Caco-2 (cell line): ENCODE measurements around the gene GOLGA6L9. TPM values are rescaled to one million over a fixed set of nuclear protein-coding genes. Genes with fewer than 3 reads are reported as not detected.
"Not testable (repeated sequence)": the region's sequence is repeated elsewhere in the genome, so short reads cannot be mapped to it uniquely, and the experiment has no call there.

ENCODE experiments used
- Bru-seq: library from RNA; stranded (reverse); fragments of 400-500 nt; gene quantifications from one replicate; lab custom pipeline; 2021; lab: Mats Ljungman, UMichigan
- BruChase-seq, 2 experiments: library from RNA; stranded (reverse); fragments of 400-500 nt; gene quantifications; one replicate each; lab custom pipeline; 2021; lab: Mats Ljungman, UMichigan
- BruUV-seq: library from RNA; stranded (reverse); fragments of 400-500 nt; replicated peaks from 2 replicates; lab custom pipeline; 2021; lab: Mats Ljungman, UMichigan
- CTCF ChIA-PET: fragments of 300-600 bp; sonication (Branson Sonifier 250); formaldehyde crosslinking; loops from one replicate; lab custom pipeline; 2022; ENCODE audit warnings: antibody characterized with exemption; lab: Charles Lee
- POLR2A ChIA-PET: fragments of 300-600 bp; sonication (Branson Sonifier 250); formaldehyde crosslinking; loops from one replicate; lab custom pipeline; 2022; ENCODE audit warnings: antibody characterized with exemption; lab: Charles Lee
- DNase-seq, 2 experiments: peaks; one replicate each; pipeline versions ENCODE4 v3.0.0 to v3.0.0-alpha.2; 2020 to 2022
- H3K27me3 ChIP-seq: replicated peaks from 2 replicates; pipeline ENCODE4 v1.6.0; 2011; ENCODE audit warnings: low read length; ENCODE audit not compliant: control insufficient read depth, insufficient read depth
- H3K36me3 ChIP-seq: 2 replicates; pipeline ENCODE4 v1.5.1; 2011; ENCODE audit warnings: low read length; ENCODE audit not compliant: control insufficient read depth, insufficient read depth
- H3K4me1 ChIP-seq: fragments of 250-450 bp; sonication (Bioruptor Pico); 2 replicates; pipeline ENCODE4 v1.5.1; 2020; ENCODE audit warnings: mild to moderate bottlenecking
- H3K4me3 ChIP-seq: 2 replicates; pipeline ENCODE4 v1.5.1; 2011; ENCODE audit warnings: low read depth, mild to moderate bottlenecking, control low read depth, low read length
- H3K9me3 ChIP-seq: fragments of 250-450 bp; sonication (Bioruptor Pico); 2 replicates; pipeline ENCODE4 v1.5.1; 2020; ENCODE audit warnings: mild to moderate bottlenecking, moderate library complexity
- H3K27ac Mint-ChIP-seq: one replicate; pipeline ENCODE4 v1.8.0; 2022; ENCODE audit warnings: mixed read lengths; ENCODE audit not compliant: unreplicated experiment
- H3K27me3 Mint-ChIP-seq: one replicate; pipeline ENCODE4 v1.8.0; 2022; ENCODE audit warnings: mixed read lengths; ENCODE audit not compliant: insufficient read depth, unreplicated experiment
- H3K36me3 Mint-ChIP-seq: one replicate; pipeline ENCODE4 v1.8.0; 2022; ENCODE audit warnings: mild to moderate bottlenecking, mixed read lengths; ENCODE audit not compliant: insufficient read depth, unreplicated experiment
- H3K4me1 Mint-ChIP-seq: one replicate; pipeline ENCODE4 v1.8.0; 2022; ENCODE audit warnings: low read depth, mixed read lengths; ENCODE audit not compliant: unreplicated experiment
- H3K4me3 Mint-ChIP-seq: one replicate; pipeline ENCODE4 v1.8.0; 2022; ENCODE audit warnings: mild to moderate bottlenecking, moderate library complexity, mixed read lengths; ENCODE audit not compliant: unreplicated experiment
- H3K9me3 Mint-ChIP-seq: one replicate; pipeline ENCODE4 v1.8.0; 2022; ENCODE audit warnings: mixed read lengths; ENCODE audit not compliant: unreplicated experiment
- intact Hi-C: fragments of 100-400 bp; cut with micrococcal nuclease; formaldehyde crosslinking; loops from one replicate; pipeline ENCODE4 v1.10.0; 2022; ENCODE audit not compliant: unreplicated experiment
- long read RNA-seq: library from polyadenylated mRNA; stranded (forward); transcript quantifications from one replicate; pipeline ENCODE4 v2.0.0, GENCODE V29; 2022
- total RNA-seq: library from RNA; stranded (reverse); gene quantifications from 2 replicates; pipeline ENCODE4 v1.2.3, GENCODE V29; 2022

The GOLGA6L9 gene, protein sequence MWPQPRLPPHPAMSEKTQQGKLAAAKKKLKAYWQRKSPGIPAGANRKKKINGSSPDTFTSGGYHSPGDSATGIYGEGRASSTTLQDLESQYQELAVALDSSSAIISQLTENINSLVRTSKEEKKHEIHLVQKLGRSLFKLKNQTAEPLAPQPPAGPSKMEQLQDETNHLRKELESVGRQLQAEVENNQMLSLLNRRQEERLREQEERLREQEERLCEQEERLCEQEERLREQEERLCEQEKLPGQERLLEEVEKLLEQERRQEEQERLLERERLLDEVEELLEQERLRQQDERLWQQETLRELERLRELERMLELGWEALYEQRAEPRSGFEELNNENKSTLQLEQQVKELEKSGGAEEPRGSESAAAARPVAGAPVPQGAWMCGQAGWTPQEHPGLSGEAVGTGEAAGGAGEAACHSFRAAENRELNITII
- total RNA-seq (3.6 and 4.1 TPM in 2 replicates), Bru-seq, nascent RNA (percentile 60 among the genes with signal in this experiment), BruChase-seq, experiment 1, labeled RNA remaining after a 2-hour chase (percentile 72 among the genes with signal in this experiment), BruChase-seq, experiment 2, labeled RNA remaining after a 6-hour chase (percentile 80 among the genes with signal in this experiment)
- long read RNA-seq, partial matches to known transcripts, result 2 of 6 reads
- long read RNA-seq, other reads (novel, unspliced or antisense), result 4 of 6 reads

DNA sequence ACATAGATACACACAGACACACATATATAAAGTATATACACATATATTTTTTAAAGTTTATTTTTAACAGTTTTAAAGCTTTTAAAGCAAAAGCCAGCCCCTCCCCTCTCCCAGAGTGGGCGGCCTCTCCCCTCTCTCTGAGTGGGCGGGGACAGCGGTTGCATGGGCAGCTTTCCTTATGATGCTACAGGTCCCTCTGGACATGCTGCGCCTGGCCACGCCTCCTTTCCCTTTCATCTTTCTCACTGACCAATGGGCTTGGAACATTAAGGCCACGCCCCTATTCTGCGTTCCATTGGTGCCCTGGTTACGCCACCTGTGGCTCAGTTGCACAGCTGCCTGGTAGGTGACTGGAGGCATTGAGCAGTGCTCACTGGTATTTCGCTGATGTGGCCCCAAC, at the start of gene GOLGA6L9:
Gene GOLGA6L9 (plus strand): TSS at position 124 of the 400 bp plus-strand sequence. CDS start 264 bp downstream, at position 388.
- H3K36me3 ChIP-seq, CTCF ChIA-PET, H3K4me3 Mint-ChIP-seq, H3K4me3 ChIP-seq, H3K27me3 Mint-ChIP-seq, POLR2A ChIA-PET, intact Hi-C loops, BruUV-seq, H3K9me3 Mint-ChIP-seq, H3K4me1 Mint-ChIP-seq, H3K27me3 ChIP-seq, H3K27ac Mint-ChIP-seq, H3K4me1 ChIP-seq, H3K36me3 Mint-ChIP-seq, H3K9me3 ChIP-seq: not testable (repeated sequence)
- peak; percentile 6 to 32 for DNase-seq

DNA sequence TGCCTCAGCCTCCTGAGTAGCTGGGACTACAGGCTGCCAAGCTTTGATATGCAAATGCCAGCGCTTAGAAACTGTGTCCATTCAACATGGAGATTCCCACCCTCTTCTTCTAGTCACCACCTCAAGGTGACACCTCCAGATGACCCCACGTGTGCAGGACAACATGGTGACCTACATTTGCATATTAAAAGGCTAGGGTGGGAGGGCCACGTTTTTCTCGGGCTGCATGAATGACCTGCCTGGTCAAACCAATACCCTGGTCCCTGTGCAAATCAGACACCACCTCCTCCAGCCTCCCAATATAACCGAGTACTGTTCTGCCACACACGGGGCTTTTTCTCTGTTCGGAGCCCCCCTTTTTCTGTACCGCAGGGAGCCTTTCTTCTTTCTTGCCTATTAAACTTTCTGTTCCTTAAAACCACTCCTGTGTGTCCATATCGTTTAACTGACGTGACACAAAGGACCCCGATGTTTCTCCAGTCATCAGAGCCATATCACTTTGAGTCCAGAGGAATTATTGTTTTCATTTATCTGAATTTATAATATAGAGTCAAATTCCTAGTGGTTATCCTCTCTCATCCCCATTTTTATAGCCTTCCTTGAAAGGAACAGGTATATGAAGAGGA, 48.2 kb upstream of the GOLGA6L9 start:
- H3K27ac Mint-ChIP-seq, H3K4me3 ChIP-seq, H3K9me3 Mint-ChIP-seq, H3K36me3 Mint-ChIP-seq, DNase-seq, H3K4me3 Mint-ChIP-seq, BruUV-seq, POLR2A ChIA-PET, H3K36me3 ChIP-seq, H3K27me3 ChIP-seq, H3K4me1 Mint-ChIP-seq, H3K4me1 ChIP-seq, H3K27me3 Mint-ChIP-seq, intact Hi-C loops, H3K9me3 ChIP-seq: not testable (repeated sequence)
- CTCF ChIA-PET, result interaction anchor here (0.7 kb wide), 1 partner anchor 1062 kb away, joined by 4 read pairs; no protein-coding TSS in a partner anchor

DNA sequence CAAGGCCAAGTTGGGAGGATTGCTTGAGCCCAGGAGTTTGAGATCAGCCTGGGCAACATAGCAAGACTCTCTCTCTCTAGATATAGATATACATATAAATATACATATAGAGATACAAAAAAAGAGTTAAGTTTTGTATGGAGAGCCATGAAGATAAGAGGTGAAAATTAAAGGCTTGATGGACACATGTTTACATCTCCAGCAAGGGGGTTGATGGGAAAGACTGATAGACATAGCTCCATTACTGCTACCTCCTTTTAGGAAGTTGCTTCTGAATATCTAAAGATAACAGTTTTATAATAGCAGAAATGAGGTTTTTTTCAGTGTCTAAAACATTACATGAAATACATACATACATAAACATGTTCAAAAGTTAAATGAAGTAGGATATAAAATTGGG, 42.4 kb upstream of the GOLGA6L9 start:
- H3K9me3 ChIP-seq, H3K4me3 Mint-ChIP-seq, H3K36me3 ChIP-seq, H3K4me1 ChIP-seq, H3K9me3 Mint-ChIP-seq, H3K4me3 ChIP-seq, H3K27me3 Mint-ChIP-seq, DNase-seq, H3K27ac Mint-ChIP-seq, H3K36me3 Mint-ChIP-seq, H3K27me3 ChIP-seq, CTCF ChIA-PET, BruUV-seq, POLR2A ChIA-PET, intact Hi-C loops: not testable (repeated sequence)
- H3K4me1 Mint-ChIP-seq, result peaks cover 13% of the 10 kb centered on the region

DNA sequence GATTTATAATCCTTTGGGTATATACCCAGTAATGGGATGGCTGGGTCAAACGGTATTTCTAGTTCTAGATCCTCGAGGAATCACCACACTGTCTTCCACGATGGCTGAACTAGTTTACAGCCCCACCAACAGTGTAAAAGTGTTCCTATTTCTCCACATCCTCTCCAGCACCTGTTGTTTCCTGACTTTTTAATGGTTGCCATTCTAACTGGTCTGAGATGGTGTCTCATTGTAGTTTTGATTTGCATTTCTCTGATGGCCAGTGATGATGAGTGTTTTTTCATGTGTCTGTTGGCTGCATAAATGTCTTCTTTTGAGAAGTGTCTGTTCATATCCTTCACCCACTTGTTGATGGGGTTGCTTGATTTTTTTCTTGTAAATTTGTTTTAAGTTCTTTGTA, 39.5 kb upstream of the GOLGA6L9 start:
- BruUV-seq, CTCF ChIA-PET, H3K4me1 ChIP-seq, H3K27ac Mint-ChIP-seq, H3K9me3 Mint-ChIP-seq, H3K27me3 Mint-ChIP-seq, H3K36me3 ChIP-seq, intact Hi-C loops, H3K36me3 Mint-ChIP-seq, H3K9me3 ChIP-seq, H3K4me3 ChIP-seq, POLR2A ChIA-PET, DNase-seq, H3K4me3 Mint-ChIP-seq, H3K27me3 ChIP-seq: not testable (repeated sequence)
- H3K4me1 Mint-ChIP-seq, result peaks cover 13% of the 10 kb centered on the region

DNA sequence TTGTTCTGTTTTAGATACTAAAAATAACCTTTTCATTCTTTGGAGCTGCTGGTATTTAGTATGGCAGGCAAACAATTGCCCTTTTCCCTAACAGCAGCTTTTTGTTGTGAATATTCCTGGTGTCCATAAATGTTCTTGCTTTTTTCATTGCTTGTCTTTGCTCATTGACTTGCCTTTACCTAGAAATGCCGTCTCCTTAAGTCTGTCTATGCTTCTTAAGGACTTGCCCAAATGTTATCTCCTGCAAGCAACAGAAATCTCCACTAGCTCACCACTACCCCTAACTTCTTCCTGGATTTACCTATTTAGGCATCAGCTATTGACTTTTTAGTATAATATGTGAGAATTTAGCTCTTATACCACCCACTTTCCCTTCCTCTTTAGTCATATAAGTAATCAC, 37.5 kb upstream of the GOLGA6L9 start:
- H3K36me3 Mint-ChIP-seq, H3K36me3 ChIP-seq, CTCF ChIA-PET, H3K4me1 ChIP-seq, DNase-seq, H3K9me3 ChIP-seq, H3K27me3 ChIP-seq, BruUV-seq, POLR2A ChIA-PET, H3K27me3 Mint-ChIP-seq, H3K9me3 Mint-ChIP-seq, H3K4me3 ChIP-seq, intact Hi-C loops, H3K27ac Mint-ChIP-seq, H3K4me3 Mint-ChIP-seq: not testable (repeated sequence)
- peaks cover 15% of the 10 kb centered on the region for H3K4me1 Mint-ChIP-seq
